Suprapubic skin (tissue), 4 donors: ENCODE results near the gene CDK5RAP2. TPM values are rescaled to one million over a fixed set of nuclear protein-coding genes. Genes with fewer than 3 reads are reported as not detected.

ENCODE experiments used
- DNase-seq, 2 donors: peaks; one replicate each; pipeline ENCODE4 v3.0.0-alpha.2; 2019; ENCODE audit warnings: low spot score in 2 of 2
- H3K27ac ChIP-seq: fragments of 200-600 bp; sonication (generic); one replicate; pipeline ENCODE4 v1.5.1; 2019
- H3K27me3 ChIP-seq: fragments of 200-600 bp; sonication (generic); one replicate; pipeline ENCODE4 v1.5.1; 2019
- H3K36me3 ChIP-seq: fragments of 200-600 bp; sonication (generic); one replicate; pipeline ENCODE4 v1.5.1; 2019
- H3K4me1 ChIP-seq: fragments of 200-600 bp; sonication (generic); one replicate; pipeline ENCODE4 v1.5.1; 2019
- H3K4me3 ChIP-seq: fragments of 200-600 bp; sonication (generic); one replicate; pipeline ENCODE4 v1.5.1; 2019; ENCODE audit warnings: mild to moderate bottlenecking
- H3K9me3 ChIP-seq: fragments of 200-600 bp; sonication (generic); one replicate; pipeline ENCODE4 v1.5.1; 2019
- CTCF ChIP-seq, 2 donors: fragments of 200-600 bp in 1 of 2; fragments of 450-650 bp in 1 of 2; sonication (generic) in 1 of 2; IDR thresholded peaks; one replicate each; pipeline ENCODE4 v1.5.1; 2016 to 2019; ENCODE audit warnings: antibody characterized with exemption in 2 of 2, mild to moderate bottlenecking in 1 of 2, moderate library complexity in 1 of 2
- EP300 ChIP-seq: sonication (generic); formaldehyde crosslinking; IDR thresholded peaks from one replicate; pipeline ENCODE4 v1.6.1; 2017; ENCODE audit warnings: antibody characterized with exemption
- POLR2A ChIP-seq, 2 donors: fragments of 450-650 bp; IDR thresholded peaks; one replicate each; pipeline ENCODE4 v1.6.1; 2017; ENCODE audit warnings: antibody characterized with exemption in 2 of 2, mild to moderate bottlenecking in 2 of 2, moderate library complexity in 2 of 2
- POLR2AphosphoS5 ChIP-seq, 3 donors: sonication (generic); formaldehyde crosslinking; IDR thresholded peaks; one replicate each; pipeline ENCODE4 v1.6.1; 2017; ENCODE audit warnings: antibody characterized with exemption in 3 of 3
- WGBS: methylation state at CpG from one replicate; pipeline ENCODE4 v1.1.5; 2018; 5-methylcytosine and 5-hydroxymethylcytosine counted together
- total RNA-seq, 4 donors: library from RNA; depleted of rRNA; stranded (reverse); fragments of >200 nt; gene quantifications; one replicate each; pipeline ENCODE4 v1.1.0, GENCODE V29; 2016

Gene CDK5RAP2
- total RNA-seq, 4 donors from 2014 or later = 60.1 to 105 (median 64.3) TPM

DNA sequence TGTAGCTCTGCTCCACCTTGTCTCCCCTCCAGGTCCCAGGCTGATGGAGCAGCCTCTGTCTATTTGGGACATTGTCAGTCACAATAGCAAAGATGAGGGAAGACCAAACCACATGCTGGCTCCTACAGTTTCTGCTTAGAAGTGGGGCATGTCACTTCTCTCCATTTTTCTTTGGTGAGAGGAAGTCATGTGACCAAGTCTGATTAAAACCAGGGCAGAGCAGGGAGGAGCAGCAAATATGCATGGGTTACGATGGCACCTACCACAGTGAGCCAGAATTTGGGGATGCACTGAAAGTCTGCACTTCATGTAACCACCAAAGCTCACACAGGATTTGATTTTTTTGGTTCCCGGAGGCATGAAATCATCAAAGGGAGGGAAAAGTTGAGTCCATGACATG lies 234.6 kb downstream of the CDK5RAP2 start:
- no peaks in the 10 kb centered on the region for H3K27me3 ChIP-seq
- H3K27ac ChIP-seq = no peak overlapping the region
- no peaks in the 10 kb centered on the region for H3K9me3 ChIP-seq
- TF ChIP-seq CTCF (IDR thresholded peaks at IDR 0.05) (no peak), POLR2A (IDR thresholded peaks at IDR 0.05) (no peak), POLR2AphosphoS5 (IDR thresholded peaks at IDR 0.05) (no peak), EP300 (no peak)
- H3K36me3 ChIP-seq = no peaks in the 10 kb centered on the region
- no peaks in the 10 kb centered on the region for H3K4me1 ChIP-seq
- no peak overlapping the region for H3K4me3 ChIP-seq
- WGBS = 57% methylated on average over 2 of the region's 2 CpGs
- DNase-seq = no peak

DNA sequence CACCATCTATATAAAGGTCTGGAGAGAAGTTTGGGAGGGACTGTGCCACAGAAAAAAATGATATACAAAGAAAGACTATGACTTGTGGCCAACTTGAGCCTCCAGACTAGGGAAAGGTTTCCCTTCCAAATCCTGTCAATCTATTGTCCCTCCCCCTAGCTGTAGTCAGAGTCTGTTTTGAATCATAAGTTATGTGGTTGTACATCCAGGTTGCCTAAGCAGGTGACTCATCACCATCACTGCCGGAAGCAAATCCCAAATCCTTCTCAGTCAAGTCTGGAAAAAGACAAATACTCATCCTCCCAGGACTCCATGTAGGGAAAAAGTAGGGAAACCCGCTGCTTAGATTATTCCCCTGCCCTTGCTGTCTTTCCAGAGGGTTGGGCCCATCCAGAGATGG lies 235.7 kb downstream of the CDK5RAP2 start:
- no peak for DNase-seq
- Histone ChIP-seq H3K27ac (no peak overlapping the region), H3K4me1 (no peaks in the 10 kb centered on the region), H3K4me3 (no peak overlapping the region), H3K36me3 (no peaks in the 10 kb centered on the region), H3K27me3 (no peaks in the 10 kb centered on the region), H3K9me3 (no peaks in the 10 kb centered on the region)
- TF ChIP-seq POLR2AphosphoS5 (IDR thresholded peaks at IDR 0.05) (no peak), EP300 (no peak), POLR2A (IDR thresholded peaks at IDR 0.05) (no peak), CTCF (IDR thresholded peaks at IDR 0.05) (no peak)
- 71% methylated on average over 2 of the region's 2 CpGs for WGBS

DNA sequence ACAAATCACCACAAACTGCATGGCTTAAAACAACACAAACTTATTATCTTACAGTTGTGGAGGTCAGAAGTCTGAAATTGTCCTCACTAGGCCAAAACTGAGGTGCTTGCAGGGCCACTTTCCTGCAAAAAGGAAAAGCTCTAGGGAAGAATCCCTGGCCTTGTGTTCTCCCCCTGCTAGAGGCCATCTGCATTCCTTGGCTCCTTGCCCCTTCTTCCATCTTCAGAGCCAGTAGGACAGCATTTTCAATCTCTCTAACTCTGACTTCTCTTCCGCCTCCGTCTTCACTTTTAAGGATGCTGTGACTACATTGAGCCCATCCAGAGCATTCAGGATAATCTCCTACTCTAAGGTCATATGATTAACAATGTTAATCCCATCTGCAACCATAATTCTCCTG lies 236.6 kb downstream of the CDK5RAP2 start:
- H3K4me1 ChIP-seq = no peaks in the 10 kb centered on the region
- H3K9me3 ChIP-seq = no peaks in the 10 kb centered on the region
- DNase-seq = no peak
- no peaks in the 10 kb centered on the region for H3K36me3 ChIP-seq
- H3K27ac ChIP-seq = no peak overlapping the region
- H3K27me3 ChIP-seq = no peaks in the 10 kb centered on the region
- no peak for TF ChIP-seq CTCF (IDR thresholded peaks at IDR 0.05)
- no peak for TF ChIP-seq POLR2A (IDR thresholded peaks at IDR 0.05)
- TF ChIP-seq POLR2AphosphoS5 (IDR thresholded peaks at IDR 0.05) = no peak
- no peak for TF ChIP-seq EP300
- WGBS = 91% methylated on average over 2 of the region's 2 CpGs
- H3K4me3 ChIP-seq = no peak overlapping the region

Other genes with a start within 250 kb of the CDK5RAP2 start
- gene MEGF9, start 134.3 kb upstream of the CDK5RAP2 start, total RNA-seq = 10 to 100 TPM; 33.6 to 58.1 (median 46.0) TPM
- 10 to 100 TPM; 40.4 to 74.8 (median 52.3) TPM for gene FBXW2, start 213.2 kb upstream of the CDK5RAP2 start, total RNA-seq